ENCODE data around the gene LRRC30. TPM values are rescaled to one million over a fixed set of nuclear protein-coding genes. Genes with fewer than 3 reads are reported as not detected.

LRRC30 gene
- polyA plus RNA-seq, 1 donor (not counting 4 experiments of a cell fraction or from before 2014, with no cell fraction given), result not detected

- FAIRE-seq (no peak), DNase-seq (ENCODE audit: low read depth, low spot score) (no peak)
- Histone ChIP-seq H3K9ac (ENCODE audit: control insufficient read depth, extremely low read depth, insufficient read depth, low read length) (no peak overlapping the region), H3K4me1 (ENCODE audit: control insufficient read depth, extremely low read depth, insufficient read depth, low read length) (no peaks in the 10 kb centered on the region), H3K4me3 (ENCODE audit: control insufficient read depth in 2 of 3, extremely low read depth in 1 of 3, insufficient read depth in 2 of 3, low read depth in 1 of 3, low read length in 3 of 3) (no peak overlapping the region), H3K27me3 (ENCODE audit: control insufficient read depth, extremely low read depth, insufficient read depth, low read length) (peaks cover 3% of the 10 kb centered on the region), H3K4me2 (ENCODE audit: control insufficient read depth, extremely low read depth, insufficient read depth, low read depth, low read length) (no peak overlapping the region), H3K27ac (ENCODE audit: control insufficient read depth, insufficient read depth, low read length) (no peak overlapping the region), H3K9me1 (ENCODE audit: control insufficient read depth, extremely low read depth, insufficient read depth, low read length) (no peaks in the 10 kb centered on the region), H3K9me3 (ENCODE audit: control insufficient read depth, low read depth, low read length) (no peaks in the 10 kb centered on the region), H2AFZ (ENCODE audit: control insufficient read depth, low read length) (no peak overlapping the region), H3K36me3 (ENCODE audit: control insufficient read depth in 2 of 2, extremely low read depth in 1 of 2, insufficient read depth in 2 of 2, low read length in 2 of 2) (no peaks in the 10 kb centered on the region), H3K79me2 (ENCODE audit: control insufficient read depth, insufficient read depth, low read length) (no peaks in the 10 kb centered on the region), H4K20me1 (ENCODE audit: control insufficient read depth, extremely low read depth, insufficient read depth, low read length) (no peaks in the 10 kb centered on the region)
- dilution Hi-C loops (cut with MboI; ENCODE audit: extremely low pct_ligation_motif_present, low sequenced_read_pairs), result no loop called here
- TF ChIP-seq, protein P1, sequence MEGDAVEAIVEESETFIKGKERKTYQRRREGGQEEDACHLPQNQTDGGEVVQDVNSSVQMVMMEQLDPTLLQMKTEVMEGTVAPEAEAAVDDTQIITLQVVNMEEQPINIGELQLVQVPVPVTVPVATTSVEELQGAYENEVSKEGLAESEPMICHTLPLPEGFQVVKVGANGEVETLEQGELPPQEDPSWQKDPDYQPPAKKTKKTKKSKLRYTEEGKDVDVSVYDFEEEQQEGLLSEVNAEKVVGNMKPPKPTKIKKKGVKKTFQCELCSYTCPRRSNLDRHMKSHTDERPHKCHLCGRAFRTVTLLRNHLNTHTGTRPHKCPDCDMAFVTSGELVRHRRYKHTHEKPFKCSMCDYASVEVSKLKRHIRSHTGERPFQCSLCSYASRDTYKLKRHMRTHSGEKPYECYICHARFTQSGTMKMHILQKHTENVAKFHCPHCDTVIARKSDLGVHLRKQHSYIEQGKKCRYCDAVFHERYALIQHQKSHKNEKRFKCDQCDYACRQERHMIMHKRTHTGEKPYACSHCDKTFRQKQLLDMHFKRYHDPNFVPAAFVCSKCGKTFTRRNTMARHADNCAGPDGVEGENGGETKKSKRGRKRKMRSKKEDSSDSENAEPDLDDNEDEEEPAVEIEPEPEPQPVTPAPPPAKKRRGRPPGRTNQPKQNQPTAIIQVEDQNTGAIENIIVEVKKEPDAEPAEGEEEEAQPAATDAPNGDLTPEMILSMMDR (optimal IDR thresholded peaks at IDR 0.05 in 1 of 3, IDR thresholded peaks at IDR 0.05 in 1 of 3, conservative IDR thresholded peaks at IDR 0.05 in 1 of 3; ENCODE audit: extremely low read depth in 1 of 3, insufficient read depth in 2 of 3, low read length in 3 of 3), result no peak
- TF ChIP-seq EZH2 (IDR thresholded peaks at IDR 0.05; ENCODE audit: low read length), result no peak
Observed at GRCh38 chr18:7205346-7205745, 25.5 kb upstream of the LRRC30 start.

- Histone ChIP-seq H3K9me1 (ENCODE audit: control insufficient read depth, extremely low read depth, insufficient read depth, low read length) (no peaks in the 10 kb centered on the region), H3K9me3 (ENCODE audit: control insufficient read depth, low read depth, low read length) (no peaks in the 10 kb centered on the region), H2AFZ (ENCODE audit: control insufficient read depth, low read length) (no peak overlapping the region), H3K4me3 (ENCODE audit: control insufficient read depth in 2 of 3, extremely low read depth in 1 of 3, insufficient read depth in 2 of 3, low read depth in 1 of 3, low read length in 3 of 3) (no peak overlapping the region), H3K27ac (ENCODE audit: control insufficient read depth, insufficient read depth, low read length) (no peak overlapping the region), H3K4me2 (ENCODE audit: control insufficient read depth, extremely low read depth, insufficient read depth, low read depth, low read length) (no peak overlapping the region), H3K4me1 (ENCODE audit: control insufficient read depth, extremely low read depth, insufficient read depth, low read length) (no peaks in the 10 kb centered on the region), H3K27me3 (ENCODE audit: control insufficient read depth, extremely low read depth, insufficient read depth, low read length) (peaks cover 3% of the 10 kb centered on the region), H3K9ac (ENCODE audit: control insufficient read depth, extremely low read depth, insufficient read depth, low read length) (no peak overlapping the region), H3K79me2 (ENCODE audit: control insufficient read depth, insufficient read depth, low read length) (no peaks in the 10 kb centered on the region), H4K20me1 (ENCODE audit: control insufficient read depth, extremely low read depth, insufficient read depth, low read length) (no peaks in the 10 kb centered on the region), H3K36me3 (ENCODE audit: control insufficient read depth in 2 of 2, extremely low read depth in 1 of 2, insufficient read depth in 2 of 2, low read length in 2 of 2) (no peaks in the 10 kb centered on the region)
- dilution Hi-C loops (cut with MboI; ENCODE audit: extremely low pct_ligation_motif_present, low sequenced_read_pairs), result no loop called here
- DNase-seq (ENCODE audit: low read depth, low spot score), result no peak
- no peak for TF ChIP-seq EZH2 (IDR thresholded peaks at IDR 0.05; ENCODE audit: low read length)
- TF ChIP-seq, protein P1 (optimal IDR thresholded peaks at IDR 0.05 in 1 of 3, IDR thresholded peaks at IDR 0.05 in 1 of 3, conservative IDR thresholded peaks at IDR 0.05 in 1 of 3; ENCODE audit: extremely low read depth in 1 of 3, insufficient read depth in 2 of 3, low read length in 3 of 3), result no peak
- FAIRE-seq, result no peak
Observed at GRCh38 chr18:7206217-7206616, 24.7 kb upstream of the LRRC30 start.

All from keratinocyte (primary cell).